NCI-H446 treated with DMSO at 0.1 percent for 48 hours (cell line): Measurements from ENCODE around the gene DPP6.
"Not testable (repeated sequence)": the region's sequence is repeated elsewhere in the genome, so short reads cannot be mapped to it uniquely, and the experiment has no call there.

Experiments used
- DNase-seq: peaks from one replicate; lab custom pipeline; 2025; lab: John Stamatoyannopoulos, UW

DPP6 gene

GRCh38 chr7:154934353-154934952, 882.3 kb downstream of the DPP6 start:
- DNase-seq: not testable (repeated sequence)

GRCh38 chr7:154937837-154938236, 885.6 kb downstream of the DPP6 start:
- DNase-seq: no peak

GRCh38 chr7:154942691-154943090, 890.5 kb downstream of the DPP6 start:
- peak; percentile 5 for DNase-seq
